Endothelial cell of umbilical vein (primary cell): ENCODE results near the gene VAV3.

Source experiments
- FOS ChIP-seq: IDR thresholded peaks from 2 replicates; pipeline ENCODE4 v1.6.1; 2011; ENCODE audit warnings: mild to moderate bottlenecking, low read length, moderate library complexity, borderline replicate concordance; ENCODE audit not compliant: insufficient read depth
- TF ChIP-seq, protein P1 (sequence below), 2 donors: IDR thresholded peaks; 1 replicate in 1 of 2; 2 replicates in 1 of 2; pipeline ENCODE4 v1.5.1; 2011; ENCODE audit warnings: low read length in 2 of 2, mild to moderate bottlenecking in 2 of 2, moderate library complexity in 2 of 2, control low read depth in 1 of 2, inconsistent platforms in 1 of 2, low read depth in 1 of 2; ENCODE audit not compliant: insufficient read depth in 1 of 2; ENCODE audit errors: extremely low read depth in 1 of 2

DNA sequence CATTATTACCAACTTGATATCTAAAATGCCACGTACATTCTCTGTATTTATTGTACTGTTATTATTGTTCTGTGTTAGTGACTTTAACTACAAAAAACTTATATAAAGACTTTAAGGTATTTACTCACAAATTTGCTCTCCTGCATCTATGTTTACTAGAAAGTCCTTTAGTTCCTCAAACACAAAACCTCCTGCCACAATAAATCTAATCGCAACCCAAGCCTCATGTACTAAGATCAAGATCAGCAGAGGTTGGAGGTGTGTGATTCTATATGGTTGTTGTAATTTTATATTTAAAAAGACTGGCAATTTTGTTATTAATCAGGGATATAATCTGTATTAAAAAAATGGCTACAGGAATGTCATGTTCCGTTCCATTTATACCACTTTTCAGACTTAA, 68.6 kb downstream of the VAV3 start:
- TF ChIP-seq, protein P1, sequence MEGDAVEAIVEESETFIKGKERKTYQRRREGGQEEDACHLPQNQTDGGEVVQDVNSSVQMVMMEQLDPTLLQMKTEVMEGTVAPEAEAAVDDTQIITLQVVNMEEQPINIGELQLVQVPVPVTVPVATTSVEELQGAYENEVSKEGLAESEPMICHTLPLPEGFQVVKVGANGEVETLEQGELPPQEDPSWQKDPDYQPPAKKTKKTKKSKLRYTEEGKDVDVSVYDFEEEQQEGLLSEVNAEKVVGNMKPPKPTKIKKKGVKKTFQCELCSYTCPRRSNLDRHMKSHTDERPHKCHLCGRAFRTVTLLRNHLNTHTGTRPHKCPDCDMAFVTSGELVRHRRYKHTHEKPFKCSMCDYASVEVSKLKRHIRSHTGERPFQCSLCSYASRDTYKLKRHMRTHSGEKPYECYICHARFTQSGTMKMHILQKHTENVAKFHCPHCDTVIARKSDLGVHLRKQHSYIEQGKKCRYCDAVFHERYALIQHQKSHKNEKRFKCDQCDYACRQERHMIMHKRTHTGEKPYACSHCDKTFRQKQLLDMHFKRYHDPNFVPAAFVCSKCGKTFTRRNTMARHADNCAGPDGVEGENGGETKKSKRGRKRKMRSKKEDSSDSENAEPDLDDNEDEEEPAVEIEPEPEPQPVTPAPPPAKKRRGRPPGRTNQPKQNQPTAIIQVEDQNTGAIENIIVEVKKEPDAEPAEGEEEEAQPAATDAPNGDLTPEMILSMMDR (IDR thresholded peaks at IDR 0.05; ENCODE audit: extremely low read depth in 1 of 2, insufficient read depth in 1 of 2, low read depth in 1 of 2, low read length in 2 of 2): no peak
- TF ChIP-seq FOS: no peak
